Heart left ventricle (tissue), 16 donors: Measurements from ENCODE around the gene HS3ST6. TPM values are rescaled to one million over a fixed set of nuclear protein-coding genes. Genes with fewer than 3 reads are reported as not detected.
A peak's percentile ranks its signal among the peaks of the same experiment; 100 is the strongest.

Experiments used
- ATAC-seq, 4 donors: fragments of 200-7000 bp; cut with Tn5 transposase; one replicate each; pipeline ENCODE4 v1.9.1; 2020 to 2022; ENCODE audit warnings: moderate library complexity in 4 of 4, mild to moderate bottlenecking in 3 of 4, moderate number of reproducible peaks in 1 of 4
- DNase-seq, 5 donors: peaks; one replicate each; pipeline ENCODE4 v3.0.0-alpha.2; 2020
- H3K27ac ChIP-seq, 12 donors: fragments of 200-600 bp; sonication (generic) in 4 of 12; one replicate each; pipeline versions ENCODE4 v1.5.0 to v1.8.0; 2016 to 2022; ENCODE audit warnings: mild to moderate bottlenecking in 2 of 12
- H3K27me3 ChIP-seq, 9 donors: fragments of 200-600 bp; sonication (generic) in 2 of 9; one replicate each; pipeline versions ENCODE4 v1.5.1 to v1.8.0; 2016 to 2022; ENCODE audit warnings: mild to moderate bottlenecking in 3 of 9
- H3K36me3 ChIP-seq, 9 donors: fragments of 200-600 bp; sonication (generic) in 2 of 9; one replicate each; pipeline versions ENCODE4 v1.5.0 to v1.8.0; 2018 to 2022; ENCODE audit warnings: mild to moderate bottlenecking in 2 of 9
- H3K4me1 ChIP-seq, 12 donors: fragments of 200-600 bp; sonication (generic) in 4 of 12; one replicate each; pipeline versions ENCODE4 v1.5.0 to v1.8.0; 2016 to 2022; ENCODE audit warnings: mild to moderate bottlenecking in 3 of 12
- H3K4me3 ChIP-seq, 12 donors: fragments of 200-600 bp; sonication (generic) in 4 of 12; one replicate each; pipeline versions ENCODE4 v1.5.0 to v1.8.0; 2017 to 2022; ENCODE audit warnings: mild to moderate bottlenecking in 9 of 12, moderate library complexity in 4 of 12
- H3K9me3 ChIP-seq, 12 donors: fragments of 200-600 bp; sonication (generic) in 4 of 12; one replicate each; pipeline versions ENCODE4 v1.5.0 to v1.8.0; 2016 to 2022; ENCODE audit warnings: mild to moderate bottlenecking in 1 of 12
- CTCF ChIP-seq, 12 donors: fragments of 200-600 bp; sonication (generic) in 4 of 12; IDR thresholded peaks; one replicate each; pipeline versions ENCODE4 v1.5.0 to v1.8.0; 2018 to 2022; ENCODE audit warnings: antibody characterized with exemption in 12 of 12, mild to moderate bottlenecking in 5 of 12
- POLR2A ChIP-seq, 2 donors: fragments of 450-650 bp; IDR thresholded peaks; one replicate each; pipeline ENCODE4 v1.6.1; 2017; ENCODE audit warnings: antibody characterized with exemption in 2 of 2, mild to moderate bottlenecking in 2 of 2, moderate library complexity in 2 of 2
- WGBS, 4 donors: extraction: QIAGEN DNeasy Blood & Tissue Kit in 2 of 4; methylation state at CpG; one replicate each; pipeline versions ENCODE4 v1.1.5 to v1.1.7; 2013 to 2018; 5-methylcytosine and 5-hydroxymethylcytosine counted together
- intact Hi-C, 10 donors: fragments of 100-400 bp; cut with DNase I; formaldehyde crosslinking; loops; one replicate each; pipeline versions ENCODE4 v1.11.1 to v1.14.2; 2022
- polyA plus RNA-seq, 2 donors: library from polyadenylated mRNA; stranded (reverse); fragments of 200-250 nt; gene quantifications; one replicate each; pipeline ENCODE4 v1.2.3, GENCODE V29; 2013
- total RNA-seq, 9 donors: library from RNA; depleted of rRNA in 2 of 9; stranded (reverse); fragments of >200 nt in 2 of 9; fragmentation: NEBNext Ultra II Directional in 3 of 9; extraction: Animal tissue kit (Norgen Biotek cat#: 25700) in 3 of 9; gene quantifications; one replicate each; pipeline versions ENCODE4 v1.1.0 to v1.2.4, GENCODE V29; 2016 to 2023
- donor health status: ischemic (EF 13 %, LVEDD 7.1; RV severe dilation, severe dysfunction).
- donor health status: healthy with polysubstance abuse.
- donor health status: DM: no; HTN: yes; CAD: no.
- donor health status: DM: no; HTN: no; CAD: no.
- donor health status: ischemic (EF 25% LVEDD 6.9; RV normal size, moderate dysfunction).
- donor health status: ischemic (EF 25% LVEDD 5.7; RV mildly dilated, moderate dysfunction).
- donor health status: healthy.
- donor health status: DM: yes; HTN: yes; CAD: no.
- donor health status: ischemic (EF 35%, LVEDD 5.7; RV mildly dilated, moderate dysfunction).
- donor health status: nonischemic (EF 11% LVEDD 7.7; RV severe dilation, severe dysfunction).
- donor health status: DM: yes; HTN: yes; CAD: no.
- donor health status: PGD.
- donor health status: ischemic (EF 29% LVEDD 5.4; RV normal size, mild dysfunction).
- donor health status: nonischemic (EF 23%, LVEDD 6.1; RV moderate dilation, normal function).

Gene HS3ST6
- total and polyA plus RNA-seq, 11 donors: not detected

DNA sequence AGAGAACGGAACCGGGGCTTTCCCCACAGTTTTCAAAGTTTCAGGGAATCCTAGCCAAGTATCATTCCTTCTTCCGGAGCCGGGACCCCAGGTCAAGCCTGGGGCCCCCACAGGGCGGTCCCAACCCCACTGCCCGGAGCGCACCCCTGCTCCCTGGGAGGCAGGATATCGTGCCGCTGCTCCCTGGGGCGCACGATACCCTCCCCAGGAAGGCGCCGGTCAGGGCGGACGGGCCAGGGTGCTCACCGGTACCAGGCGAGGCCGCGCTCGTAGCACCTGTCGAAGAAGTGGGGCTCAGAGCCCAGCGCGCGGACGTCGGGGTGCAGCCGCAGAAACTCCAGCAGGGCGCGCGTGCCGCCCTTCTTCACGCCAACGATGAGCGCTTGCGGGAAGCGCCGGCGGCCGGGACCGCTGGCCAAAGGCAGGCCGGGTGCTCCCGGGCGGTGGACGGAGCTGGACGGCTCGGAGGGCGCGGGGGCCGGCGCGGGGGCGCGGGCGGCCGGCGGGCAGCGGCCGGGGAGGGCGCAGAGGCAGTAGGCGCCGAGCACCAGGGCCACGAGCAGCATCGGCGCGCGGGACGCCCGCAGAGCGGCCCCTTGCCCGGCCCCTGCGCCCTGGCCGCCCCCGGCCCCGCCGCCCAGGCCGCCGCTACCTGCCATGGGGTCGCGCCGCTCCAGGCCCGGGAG, 407 bp downstream of the HS3ST6 start:
- intact Hi-C loops: loop anchor here in 1 of 10 donors (5.0 kb wide), 1 partner anchor 46 kb away; the partner anchor contains the start of gene MEIOB
- peak overlapping the region in 1 of 12 donors; percentile 31 for H3K4me3 ChIP-seq
- TF ChIP-seq CTCF (IDR thresholded peaks at IDR 0.05) (no peak), POLR2A (IDR thresholded peaks at IDR 0.05) (no peak)

GRCh38 chr16:1917056-1917664, 1.1 kb downstream of the HS3ST6 start:
- peaks cover 32 to 84% (median 74%) of the 10 kb centered on the region in 9 donors for H3K27me3 ChIP-seq
- intact Hi-C loops: loop anchor here in 1 of 10 donors (5.0 kb wide), 1 partner anchor 45 kb away; the partner anchor contains the start of gene MEIOB
- TF ChIP-seq CTCF (IDR thresholded peaks at IDR 0.05): no peak
- TF ChIP-seq POLR2A (IDR thresholded peaks at IDR 0.05): no peak
- H3K4me3 ChIP-seq: no peak overlapping the region
- H3K27ac ChIP-seq: no peak overlapping the region
- WGBS, 4 donors: 0 to 7% (median 6%) methylated on average over 5 to 22 of the region's 22 CpGs
- peaks cover 0 to 14% (median 0%) of the 10 kb centered on the region in 12 donors for H3K4me1 ChIP-seq
- no peak for ATAC-seq
- no peaks in the 10 kb centered on the region for H3K9me3 ChIP-seq
- no peak for DNase-seq
- no peaks in the 10 kb centered on the region for H3K36me3 ChIP-seq

More for the DNA sequence above, 407 bp downstream of the HS3ST6 start:
- H3K27ac ChIP-seq: no peak overlapping the region
- no peaks in the 10 kb centered on the region for H3K36me3 ChIP-seq
- 0 to 2% (median 2%) methylated on average over 2 to 81 of the region's 81 CpGs for WGBS, 4 donors
- no peak for ATAC-seq
- no peak for DNase-seq
- peaks cover 32 to 90% (median 80%) of the 10 kb centered on the region in 9 donors for H3K27me3 ChIP-seq
- peaks cover 0 to 14% (median 0%) of the 10 kb centered on the region in 12 donors for H3K4me1 ChIP-seq
- H3K9me3 ChIP-seq: no peaks in the 10 kb centered on the region

DNA sequence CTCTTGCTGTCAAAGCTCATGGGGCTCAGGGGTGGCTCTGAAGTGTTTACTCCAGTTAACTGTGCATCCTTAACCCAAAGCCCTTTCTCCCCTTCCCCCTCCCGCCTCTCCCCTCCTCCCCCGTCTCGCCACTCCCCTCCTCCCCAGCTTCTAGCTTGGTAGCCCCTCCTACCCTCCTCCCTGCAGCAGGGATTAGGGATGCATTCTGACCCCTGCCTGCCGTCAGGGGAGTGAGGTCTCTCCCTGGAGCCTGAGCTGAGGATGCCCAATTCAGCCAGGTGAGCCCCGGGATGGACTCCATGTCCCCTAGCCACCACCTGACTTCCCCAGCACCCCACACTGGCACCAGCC, 1.6 kb downstream of the HS3ST6 start:
- Histone ChIP-seq H3K4me3 (no peak overlapping the region), H3K27ac (no peak overlapping the region), H3K36me3 (no peaks in the 10 kb centered on the region), H3K27me3 (peaks cover 32 to 78% (median 68%) of the 10 kb centered on the region in 9 donors), H3K4me1 (peaks cover 0 to 14% (median 0%) of the 10 kb centered on the region in 12 donors), H3K9me3 (no peaks in the 10 kb centered on the region)
- 5 to 8% (median 7%) methylated on average over 4 to 5 of the region's 5 CpGs for WGBS, 4 donors
- TF ChIP-seq CTCF (IDR thresholded peaks at IDR 0.05): no peak
- TF ChIP-seq POLR2A (IDR thresholded peaks at IDR 0.05): no peak
- ATAC-seq (no peak), DNase-seq (no peak)
- intact Hi-C loops: loop anchor here in 1 of 10 donors (5.0 kb wide), 1 partner anchor 44 kb away; the partner anchor contains the start of gene MEIOB
